HCT116 (cell line): ENCODE results near the gene CXADR. TPM values are rescaled to one million over a fixed set of nuclear protein-coding genes. Genes with fewer than 3 reads are reported as not detected.

Experiments
- ATAC-seq: fragments of 200-7000 bp; cut with Tn5 transposase; 2 replicates; pipeline ENCODE4 v1.9.1; 2020; ENCODE audit warnings: mild to moderate bottlenecking, moderate library complexity
- BruUV-seq: library from RNA; stranded (reverse); fragments of 400-500 nt; replicated peaks from 2 replicates; lab custom pipeline; 2021; lab: Mats Ljungman, UMichigan
- CTCF ChIA-PET: fragments of 300-600 bp; sonication (Branson Sonifier 250); formaldehyde crosslinking; loops from one replicate; lab custom pipeline; 2021; ENCODE audit warnings: antibody characterized with exemption; lab: Charles Lee
- POLR2A ChIA-PET: fragments of 300-600, 350-600 bp; sonication (Branson Sonifier 250); formaldehyde crosslinking; loops from one replicate; lab custom pipeline; 2021; ENCODE audit warnings: antibody characterized with exemption; lab: Charles Lee
- RAD21 ChIA-PET, 2 experiments: fragments of 300-600 bp; sonication (Branson Sonifier 250); formaldehyde crosslinking; loops; one replicate each; lab custom pipeline; 2023; ENCODE audit warnings: low total read pairs in 2 of 2; ENCODE audit not compliant: uncharacterized antibody in 2 of 2, unreplicated experiment in 2 of 2, low non-redundant PET in 1 of 2; lab: Charles Lee
- DNase-seq: peaks from one replicate; pipeline ENCODE4 v3.0.0-alpha.2; 2010; ENCODE audit warnings: low read depth, low spot score
- H2AFZ ChIP-seq: fragments of 200-600 bp; shearing (Covaris generic), sonication (generic); 2 replicates; pipeline ENCODE4 v1.6.1; 2017; ENCODE audit warnings: low read depth, mixed run types, mixed read lengths, antibody characterized with exemption, low read length; ENCODE audit not compliant: poor library complexity, severe bottlenecking
- H3K27ac ChIP-seq: 2 replicates; pipeline ENCODE4 v1.5.1; 2012; ENCODE audit warnings: low read depth, low read length
- H3K27me3 ChIP-seq: fragments of 200-600 bp; sonication (generic); 2 replicates; pipeline ENCODE4 v1.6.1; 2016; ENCODE audit warnings: mixed run types, low read length, mixed read lengths; ENCODE audit not compliant: insufficient read depth
- H3K36me3 ChIP-seq, 2 experiments: fragments of 200-500 bp in 1 of 2; fragments of 200-600 bp in 1 of 2; sonication (Bioruptor generic) in 1 of 2; sonication (generic) in 1 of 2; 2 replicates each; pipeline versions ENCODE4 v1.5.1 to v1.6.1; 2014 to 2016; ENCODE audit warnings: low read length in 2 of 2, inconsistent platforms in 1 of 2, mixed read lengths in 1 of 2, mixed run types in 1 of 2; ENCODE audit not compliant: insufficient read depth in 2 of 2, control insufficient read depth in 1 of 2
- H3K4me1 ChIP-seq, 2 experiments: fragments of 200-600 bp in 1 of 2; sonication (generic) in 1 of 2; 2 replicates each; pipeline versions ENCODE4 v1.5.1 to v1.6.1; 2012 to 2017; ENCODE audit warnings: low read length in 2 of 2, inconsistent platforms in 1 of 2, mild to moderate bottlenecking in 1 of 2, mixed read lengths in 1 of 2, mixed run types in 1 of 2, moderate library complexity in 1 of 2; ENCODE audit not compliant: insufficient read depth in 2 of 2, control insufficient read depth in 1 of 2
- H3K4me2 ChIP-seq: fragments of 200-600 bp; sonication (generic); 2 replicates; pipeline ENCODE4 v1.6.1; 2017; ENCODE audit warnings: mixed run types, low read length, mixed read lengths
- H3K4me3 ChIP-seq, 2 experiments: fragments of 200-600 bp in 1 of 2; sonication (generic) in 1 of 2; replicated peaks in 1 of 2; 2 replicates each; pipeline ENCODE4 v1.5.1; 2011 to 2016; ENCODE audit warnings: low read length in 2 of 2, control low read depth in 1 of 2, low read depth in 1 of 2, mild to moderate bottlenecking in 1 of 2, mixed read lengths in 1 of 2, mixed run types in 1 of 2
- H3K79me2 ChIP-seq: fragments of 200-600 bp; sonication (generic); 2 replicates; pipeline ENCODE4 v1.6.1; 2017; ENCODE audit warnings: mild to moderate bottlenecking, mixed run types, low read length, moderate library complexity, mixed read lengths; ENCODE audit not compliant: insufficient read depth
- H3K9ac ChIP-seq: fragments of 200-600 bp; sonication (generic); 2 replicates; pipeline ENCODE4 v1.6.1; 2016; ENCODE audit warnings: low read length, mixed read lengths
- H3K9me2 ChIP-seq: fragments of 200-600 bp; sonication (generic), shearing (Covaris generic); 2 replicates; pipeline ENCODE4 v1.6.1; 2017; ENCODE audit warnings: mixed run types, mild to moderate bottlenecking, moderate library complexity; ENCODE audit not compliant: insufficient read depth
- H3K9me3 ChIP-seq, 2 experiments: fragments of 200-500 bp in 1 of 2; fragments of 200-600 bp in 1 of 2; sonication (Bioruptor generic) in 1 of 2; sonication (generic) in 1 of 2; 2 replicates each; pipeline ENCODE4 v1.6.1; 2014 to 2017; ENCODE audit warnings: low read length in 2 of 2, mixed read lengths in 2 of 2, inconsistent platforms in 1 of 2, low read depth in 1 of 2, mild to moderate bottlenecking in 1 of 2, mixed run types in 1 of 2, moderate library complexity in 1 of 2; ENCODE audit not compliant: control insufficient read depth in 1 of 2, insufficient read depth in 1 of 2
- H4K20me1 ChIP-seq: fragments of 200-600 bp; sonication (generic), shearing (Covaris generic); 2 replicates; pipeline ENCODE4 v1.6.1; 2017; ENCODE audit warnings: mixed run types, mild to moderate bottlenecking, moderate library complexity; ENCODE audit not compliant: insufficient read depth
- ATF3 ChIP-seq: IDR thresholded peaks from 2 replicates; pipeline ENCODE4 v1.6.1; 2012
- CBX3 ChIP-seq: IDR thresholded peaks from 2 replicates; pipeline ENCODE4 v1.6.1; 2012; ENCODE audit warnings: low read depth
- CTCF ChIP-seq, 3 experiments: fragments of 200-600 bp in 1 of 3; sonication (generic) in 1 of 3; IDR thresholded peaks in 2 of 3; conservative IDR thresholded peaks in 1 of 3; 2 replicates each; pipeline ENCODE4 v1.5.1; 2012 to 2017; ENCODE audit warnings: low read depth in 2 of 3, low read length in 2 of 3, antibody characterized with exemption in 1 of 3, borderline replicate concordance in 1 of 3, control low read depth in 1 of 3, mild to moderate bottlenecking in 1 of 3, mixed read lengths in 1 of 3, mixed run types in 1 of 3, moderate library complexity in 1 of 3; ENCODE audit not compliant: insufficient read depth in 1 of 3
- ELF1 ChIP-seq: IDR thresholded peaks from 2 replicates; pipeline ENCODE4 v1.6.1; 2012; ENCODE audit warnings: low read depth, borderline replicate concordance
- EZH2phosphoT487 ChIP-seq: fragments of 200-600 bp; IDR thresholded peaks from 2 replicates; pipeline ENCODE4 v1.6.1; 2018; ENCODE audit warnings: antibody characterized with exemption, borderline replicate concordance
- FOSL1 ChIP-seq: IDR thresholded peaks from 2 replicates; pipeline ENCODE4 v1.6.1; 2012; ENCODE audit warnings: low read depth
- MAX ChIP-seq: IDR thresholded peaks from 2 replicates; pipeline ENCODE4 v1.6.1; 2012
- POLR2A ChIP-seq: IDR thresholded peaks from 2 replicates; pipeline ENCODE4 v1.7.0; 2011; ENCODE audit warnings: borderline replicate concordance; ENCODE audit not compliant: insufficient read depth, insufficient read length; ENCODE audit errors: extremely low read depth
- POLR2AphosphoS5 ChIP-seq: IDR thresholded peaks from 2 replicates; pipeline ENCODE4 v1.6.1; 2011; ENCODE audit warnings: mild to moderate bottlenecking, low read depth, low read length, moderate library complexity
- SRF ChIP-seq: IDR thresholded peaks from 2 replicates; pipeline ENCODE4 v1.6.1; 2012; ENCODE audit warnings: low read depth
- YY1 ChIP-seq: IDR thresholded peaks from 2 replicates; pipeline ENCODE4 v1.6.1; 2011; ENCODE audit warnings: low read length, low read depth, moderate library complexity, mild to moderate bottlenecking; ENCODE audit not compliant: insufficient replicate concordance; ENCODE audit errors: extremely low read depth
- intact Hi-C: fragments of 100-400 bp; cut with micrococcal nuclease; formaldehyde crosslinking; loops from 2 replicates; pipeline ENCODE4 v1.10.0; 2022
- total RNA-seq: library from RNA; stranded (reverse); gene quantifications from one replicate; pipeline ENCODE4 v1.2.1, GENCODE V29; 2021; ENCODE audit not compliant: unreplicated experiment

Gene CXADR
- total RNA-seq, 1 experiment from 2014 or later: 21.6 TPM

GRCh38 chr21:17506951-17507350, 5.9 kb upstream of the CXADR start:
- Histone ChIP-seq H2AFZ (no peak overlapping the region), H3K36me3 (no peaks in the 10 kb centered on the region), H3K9ac (no peak overlapping the region), H4K20me1 (no peaks in the 10 kb centered on the region), H3K79me2 (no peaks in the 10 kb centered on the region), H3K4me1 (peaks cover 4 to 16% of the 10 kb centered on the region in 2 experiments; a peak in 3 of 4 replicates), H3K9me3 (no peaks in the 10 kb centered on the region), H3K4me3 (no peak overlapping the region), H3K9me2 (no peaks in the 10 kb centered on the region), H3K4me2 (no peak overlapping the region), H3K27ac (no peak overlapping the region), H3K27me3 (peaks cover 5% of the 10 kb centered on the region; the same call in 1 of the 2 replicates)
- no peak for ATAC-seq
- ChIA-PET RAD21 (no interaction called here), POLR2A (no interaction called here), CTCF (no interaction called here)
- intact Hi-C loops: no loop called here
- no peak for TF ChIP-seq YY1
- no peak for TF ChIP-seq EZH2phosphoT487
- TF ChIP-seq POLR2A: no peak
- TF ChIP-seq ELF1: no peak
- TF ChIP-seq FOSL1: no peak
- TF ChIP-seq SRF: no peak
- no peak for TF ChIP-seq MAX
- no peak for TF ChIP-seq POLR2AphosphoS5
- DNase-seq: no peak
- no TSS peak for BruUV-seq

- H3K9ac ChIP-seq: no peak overlapping the region
- no peaks in the 10 kb centered on the region for H4K20me1 ChIP-seq
- H3K4me1 ChIP-seq: peaks cover 4 to 20% of the 10 kb centered on the region in 2 experiments; a peak in 3 of 4 replicates
- ChIA-PET CTCF (no interaction called here), RAD21 (no interaction called here), POLR2A (no interaction called here)
- BruUV-seq: no TSS peak
- H3K27ac ChIP-seq: no peak overlapping the region
- no peaks in the 10 kb centered on the region for H3K79me2 ChIP-seq
- no peaks in the 10 kb centered on the region for H3K9me2 ChIP-seq
- H3K9me3 ChIP-seq: no peaks in the 10 kb centered on the region
- H3K4me3 ChIP-seq: no peak overlapping the region
- no peaks in the 10 kb centered on the region for H3K36me3 ChIP-seq
- no peak overlapping the region for H2AFZ ChIP-seq
- TF ChIP-seq YY1 (no peak), MAX (no peak), CBX3 (no peak), POLR2AphosphoS5 (no peak), EZH2phosphoT487 (no peak), ELF1 (no peak), ATF3 (no peak), CTCF (IDR thresholded peaks at IDR 0.05 in 2 of 3, conservative IDR thresholded peaks at IDR 0.05 in 1 of 3; ENCODE audit: borderline replicate concordance in 1 of 3, insufficient read depth in 1 of 3, low read depth in 2 of 3, low read length in 2 of 3) (no peak)
- peaks cover 5% of the 10 kb centered on the region; the same call in 1 of the 2 replicates for H3K27me3 ChIP-seq
- DNase-seq: no peak
- no peak overlapping the region for H3K4me2 ChIP-seq
- intact Hi-C loops: no loop called here
- ATAC-seq: no peak
These were observed 5.3 kb upstream of the CXADR start for GRCh38 chr21:17507591-17507990.
